AML-193 (cell line): ENCODE measurements around the gene CTSW.
A peak's percentile ranks its signal among the peaks of the same experiment; 100 is the strongest.
"Not testable (repeated sequence)": the region's sequence is repeated elsewhere in the genome, so short reads cannot be mapped to it uniquely, and the experiment has no call there.

Experiments used
- DNase-seq, 2 experiments: peaks; one replicate each; lab custom pipeline; 2025; lab: John Stamatoyannopoulos, UW

Gene CTSW

DNA sequence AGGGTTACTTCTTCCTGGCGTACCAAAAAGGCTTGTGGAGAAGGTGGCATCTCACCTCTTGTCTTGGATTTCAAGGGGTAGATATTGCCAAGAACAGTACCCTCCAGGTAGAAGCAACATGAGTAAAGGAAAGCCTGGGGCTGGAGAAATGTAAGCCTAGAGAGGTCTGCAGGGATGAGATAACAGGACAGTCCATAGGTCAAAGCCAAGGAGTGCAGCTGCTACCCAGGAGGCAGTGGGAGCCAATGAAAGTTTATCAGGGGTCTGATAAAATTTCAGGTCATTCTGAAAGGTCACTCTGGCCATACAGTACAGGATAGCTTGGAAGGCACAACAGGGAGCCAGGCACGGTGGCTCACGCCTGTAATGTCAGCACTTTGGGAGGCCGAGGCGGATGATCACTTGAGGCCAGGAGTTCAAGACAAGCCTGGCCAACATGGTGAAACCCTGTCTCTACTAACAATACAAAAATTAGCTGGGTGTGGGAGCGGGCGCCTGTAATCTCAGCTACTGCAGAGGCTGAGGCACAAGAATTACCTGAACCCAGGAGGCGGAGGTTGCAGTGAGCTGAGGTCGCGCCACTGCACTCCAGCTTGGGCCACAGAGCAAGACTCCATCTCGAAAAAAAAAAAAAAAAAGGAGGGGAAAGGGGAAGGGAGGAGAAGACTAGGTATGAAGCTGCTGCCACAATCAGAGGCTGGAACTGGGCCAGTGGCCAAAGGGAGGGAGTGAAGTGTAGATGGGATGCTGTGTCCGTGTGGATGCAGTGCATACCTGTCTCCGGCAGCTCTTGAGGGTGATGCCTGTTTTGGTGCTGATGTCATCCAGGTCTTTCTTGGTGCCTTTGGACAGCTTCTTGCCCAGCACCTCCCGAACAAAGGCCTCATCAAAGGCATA is 7.4 kb downstream of the CTSW start:
- no peak for DNase-seq

DNA sequence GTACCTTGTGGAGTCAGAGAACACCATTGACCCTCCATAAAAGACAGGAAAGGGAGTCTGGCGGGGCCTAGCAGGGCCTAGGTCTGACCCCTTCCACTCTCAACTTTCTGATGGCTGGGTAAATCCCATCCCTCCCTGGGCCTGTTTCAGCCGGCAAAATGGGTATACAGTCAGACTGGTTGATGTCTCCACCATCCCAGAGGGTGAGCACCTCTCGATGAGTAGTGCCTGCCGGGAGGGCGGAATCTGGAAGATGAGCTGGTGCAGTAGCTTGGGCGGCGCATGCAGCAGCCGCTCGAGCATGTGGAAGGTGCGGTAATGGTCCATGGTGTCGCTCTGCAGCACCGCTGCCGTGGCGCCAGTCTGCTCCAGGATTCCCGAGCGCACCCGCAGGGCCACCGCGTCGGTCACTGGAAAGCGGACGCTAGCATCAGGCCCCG is 8.1 kb downstream of the CTSW start:
- DNase-seq: no peak

DNA sequence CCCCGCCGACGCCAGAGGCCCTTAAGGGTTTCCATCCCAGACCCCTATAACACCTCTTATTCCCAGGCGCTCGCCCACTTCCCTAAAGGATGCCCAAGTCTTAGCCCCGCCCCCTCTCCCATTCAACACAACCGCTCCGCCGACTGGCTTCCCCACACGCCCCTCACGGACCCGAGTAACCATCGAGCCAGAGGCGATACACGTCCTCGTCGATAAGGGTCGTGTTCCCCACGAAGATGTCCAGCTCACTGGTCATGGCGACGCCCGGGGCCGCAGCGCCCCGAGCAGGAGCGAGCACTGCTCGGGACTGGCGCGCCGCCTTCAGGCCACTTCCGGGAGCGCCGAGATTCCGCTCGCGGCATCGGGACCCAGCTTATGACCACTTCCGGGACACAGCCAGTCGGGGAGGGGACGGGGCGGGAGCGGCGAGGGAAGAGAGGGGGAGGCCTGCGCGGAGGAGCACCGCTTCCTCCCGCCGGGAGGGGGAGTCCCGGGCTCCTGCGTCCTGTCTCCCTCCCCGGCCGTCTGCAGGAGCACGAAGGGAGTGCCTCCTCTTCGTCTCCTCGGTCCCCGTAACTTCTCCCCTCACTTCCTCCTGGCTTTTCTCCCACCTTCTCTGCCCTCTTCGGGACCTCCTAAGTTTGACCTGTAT is 8.7 kb downstream of the CTSW start, which contains the start of gene FIBP:
Gene FIBP (minus strand): TSS at position 309 of the 652 bp plus-strand sequence. CDS start 53 bp downstream, at position 256.
- peak; percentile 89 to 94 for DNase-seq

DNA sequence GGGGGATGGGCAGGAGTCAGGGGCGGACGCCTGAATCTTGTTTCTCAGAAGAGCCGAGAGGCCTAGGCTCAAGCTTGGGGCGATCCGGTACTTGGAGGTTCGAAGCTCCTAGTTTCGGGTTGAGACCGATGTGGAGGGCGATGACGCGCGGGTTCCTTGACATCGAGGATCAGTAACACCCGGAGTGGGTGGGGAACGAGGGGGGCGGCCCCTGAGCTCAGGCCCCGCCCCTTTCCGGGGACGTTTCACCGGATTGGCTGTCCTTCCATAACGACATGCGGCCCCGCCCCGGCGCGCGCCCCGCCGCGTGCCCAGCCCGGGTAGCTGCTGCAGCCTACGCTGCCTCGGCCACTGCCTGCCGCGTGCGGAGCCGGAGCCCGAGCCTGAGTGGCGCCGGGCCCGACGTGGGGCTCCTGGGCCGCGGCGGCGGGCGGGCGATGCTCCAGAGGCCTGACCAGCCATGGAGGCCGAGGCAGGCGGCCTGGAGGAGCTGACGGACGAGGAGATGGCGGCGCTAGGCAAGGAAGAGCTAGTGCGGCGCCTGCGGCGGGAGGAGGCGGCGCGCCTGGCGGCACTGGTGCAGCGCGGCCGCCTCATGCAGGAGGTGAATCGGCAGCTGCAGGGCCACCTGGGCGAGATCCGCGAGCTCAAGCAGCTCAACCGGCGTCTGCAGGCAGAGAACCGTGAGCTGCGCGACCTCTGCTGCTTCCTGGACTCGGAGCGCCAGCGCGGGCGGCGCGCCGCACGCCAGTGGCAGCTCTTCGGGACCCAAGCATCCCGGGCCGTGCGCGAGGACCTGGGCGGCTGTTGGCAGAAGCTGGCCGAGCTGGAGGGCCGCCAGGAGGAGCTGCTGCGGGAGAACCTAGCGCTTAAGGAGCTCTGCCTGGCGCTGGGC is 10.9 kb downstream of the CTSW start, which contains the start of gene CCDC85B:
Gene CCDC85B (plus strand): TSS at position 350 of the 895 bp plus-strand sequence. CDS start 111 bp downstream, at position 461.
- DNase-seq: peak; percentile 82 to 93

DNA sequence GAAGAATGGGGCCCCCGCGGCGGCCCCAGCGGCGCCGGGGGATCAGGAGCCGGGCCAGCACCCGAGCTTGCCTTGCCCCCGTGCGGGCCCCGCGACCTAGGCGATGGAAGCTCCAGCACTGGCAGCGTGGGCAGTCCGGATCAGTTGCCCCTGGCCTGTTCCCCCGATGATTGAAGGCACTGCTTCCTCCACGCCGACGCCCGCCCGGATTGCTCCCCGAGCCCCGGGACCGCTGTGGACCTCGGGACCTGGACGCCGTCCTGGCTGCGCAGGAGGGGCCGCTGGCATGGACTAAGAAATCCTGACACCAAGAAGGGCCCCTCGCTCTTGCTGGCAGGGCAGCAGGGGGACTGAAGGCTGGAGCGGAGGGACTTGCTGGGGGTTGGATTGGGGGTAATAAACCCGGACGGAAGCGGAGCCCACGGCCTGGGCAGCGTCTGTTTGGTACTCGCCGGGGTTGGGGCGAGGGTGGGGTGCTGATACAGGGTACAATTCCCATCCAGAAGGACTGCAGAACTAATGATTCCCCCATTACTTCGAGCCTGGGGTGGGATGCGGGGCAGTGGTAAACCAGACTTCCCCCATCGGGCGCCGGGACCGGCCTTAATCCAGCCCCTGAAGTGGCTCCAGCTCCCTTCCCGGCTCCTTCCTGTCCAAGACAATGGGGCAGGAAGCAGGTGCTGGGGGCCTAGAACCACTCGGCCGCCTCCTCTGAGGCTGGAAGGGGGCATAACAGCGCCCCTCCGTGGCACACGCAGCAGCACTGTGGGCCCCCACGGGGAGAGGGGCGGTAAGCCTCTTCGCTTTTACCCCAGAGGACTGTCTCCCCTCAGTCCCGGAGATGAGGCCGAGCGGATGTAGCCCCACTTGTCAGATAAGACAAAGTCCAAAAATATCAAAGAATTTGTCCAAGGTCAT is 11.8 kb downstream of the CTSW start:
- no peak for DNase-seq

DNA sequence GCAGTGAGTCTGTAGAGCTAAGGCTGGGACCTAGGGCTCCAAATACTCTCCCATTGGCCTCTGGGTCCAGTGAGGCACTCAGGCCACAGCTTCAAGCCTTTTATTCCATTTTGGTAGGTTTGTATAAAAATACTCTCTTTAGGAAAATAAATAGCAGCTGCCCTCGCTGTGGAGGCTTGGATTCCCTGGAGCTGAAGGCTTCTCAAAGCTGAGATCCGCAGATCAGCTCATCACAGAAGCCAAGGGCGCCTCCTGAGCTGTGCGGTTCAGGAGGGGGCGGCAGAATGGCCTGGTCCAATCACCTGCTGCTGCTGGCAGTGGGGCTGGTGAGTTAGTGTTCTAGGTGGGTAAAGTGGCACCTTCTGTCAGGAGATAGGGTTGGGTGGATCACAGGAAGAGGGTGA is 12.5 kb downstream of the CTSW start:
- not testable (repeated sequence) for DNase-seq

DNA sequence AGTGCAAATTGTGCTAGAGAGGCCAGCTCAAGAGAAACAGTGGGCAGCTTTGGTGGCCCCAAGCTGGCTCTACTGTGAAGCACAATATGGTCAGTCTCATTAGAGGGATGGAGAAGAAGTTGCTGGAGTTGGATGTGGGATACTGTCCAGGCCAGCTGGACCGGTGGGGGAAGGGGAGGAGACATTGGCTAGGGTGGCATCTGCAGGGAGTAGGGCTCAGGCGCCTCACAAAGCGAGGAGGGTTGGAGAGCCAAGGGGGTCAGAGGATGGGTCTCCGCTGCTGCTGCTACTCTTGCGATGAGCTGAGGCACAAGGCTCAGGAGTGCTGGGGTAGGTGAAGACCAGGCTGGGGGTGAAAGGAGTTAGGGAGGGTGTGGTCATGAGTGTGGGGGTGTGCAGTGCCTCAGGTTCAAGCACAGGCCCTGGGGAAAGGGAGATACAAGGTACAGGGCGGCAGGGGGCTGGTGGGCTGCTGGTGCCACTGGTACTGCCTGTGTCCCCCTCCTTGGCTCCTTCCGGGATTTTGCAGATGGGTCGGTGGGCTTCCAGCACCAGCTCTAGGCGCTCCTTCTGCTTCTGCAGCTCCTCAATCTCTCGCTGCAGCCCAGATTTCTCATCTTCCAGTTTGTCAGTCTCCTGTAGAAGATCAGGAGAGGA is 13.2 kb downstream of the CTSW start:
- DNase-seq: no peak

DNA sequence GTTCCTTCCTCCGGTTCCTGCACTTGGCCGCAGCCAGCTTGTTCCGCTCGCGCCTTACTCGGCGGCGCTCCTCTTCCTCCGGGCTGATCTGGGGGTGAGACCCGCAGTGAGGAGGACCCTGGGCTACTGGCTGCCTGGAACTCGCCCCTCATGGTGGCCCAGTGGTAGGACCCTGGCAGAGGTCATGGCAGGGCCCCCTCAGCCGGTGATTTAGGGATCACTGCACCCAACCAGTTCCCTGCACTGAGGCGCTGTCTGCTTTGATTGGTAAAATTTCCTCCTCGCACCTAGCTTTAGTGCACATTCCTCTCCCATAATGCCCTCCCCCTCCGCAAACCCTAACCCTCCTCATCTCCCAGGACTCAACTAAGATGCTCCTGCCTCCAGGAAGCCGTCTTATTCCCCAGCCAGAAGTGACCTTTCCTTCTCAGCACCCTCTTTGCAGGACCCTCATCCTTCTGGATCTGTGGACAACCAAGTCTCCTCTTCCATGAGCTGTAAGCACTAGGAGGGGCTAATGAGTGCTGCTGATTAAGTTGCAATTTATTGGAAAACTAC is 14.5 kb downstream of the CTSW start:
- peak; percentile 16 to 21 for DNase-seq

DNA sequence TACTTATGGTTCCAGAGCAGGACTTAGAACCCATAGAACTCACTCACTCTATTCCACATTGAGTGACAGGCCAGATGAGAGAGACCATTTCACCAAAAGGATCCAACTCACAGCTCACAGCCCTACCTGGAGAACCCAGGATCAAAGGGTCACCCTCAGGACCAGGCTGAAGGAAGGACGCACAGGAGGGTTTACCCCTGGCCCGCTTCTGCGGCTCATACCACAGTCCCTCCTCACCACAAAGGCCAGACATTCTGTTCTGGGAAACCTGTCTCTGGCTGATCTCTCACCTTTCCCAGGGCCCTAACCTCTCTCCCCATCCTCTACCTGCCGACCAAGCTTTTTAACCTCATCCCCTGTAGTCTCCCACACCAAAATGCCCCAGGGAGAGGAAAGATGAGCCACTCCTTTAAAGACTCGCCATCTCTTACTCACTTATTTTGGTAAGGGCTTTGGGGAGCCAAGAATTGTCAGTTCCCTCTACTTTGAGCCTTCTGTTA is 15.9 kb downstream of the CTSW start:
- no peak for DNase-seq

DNA sequence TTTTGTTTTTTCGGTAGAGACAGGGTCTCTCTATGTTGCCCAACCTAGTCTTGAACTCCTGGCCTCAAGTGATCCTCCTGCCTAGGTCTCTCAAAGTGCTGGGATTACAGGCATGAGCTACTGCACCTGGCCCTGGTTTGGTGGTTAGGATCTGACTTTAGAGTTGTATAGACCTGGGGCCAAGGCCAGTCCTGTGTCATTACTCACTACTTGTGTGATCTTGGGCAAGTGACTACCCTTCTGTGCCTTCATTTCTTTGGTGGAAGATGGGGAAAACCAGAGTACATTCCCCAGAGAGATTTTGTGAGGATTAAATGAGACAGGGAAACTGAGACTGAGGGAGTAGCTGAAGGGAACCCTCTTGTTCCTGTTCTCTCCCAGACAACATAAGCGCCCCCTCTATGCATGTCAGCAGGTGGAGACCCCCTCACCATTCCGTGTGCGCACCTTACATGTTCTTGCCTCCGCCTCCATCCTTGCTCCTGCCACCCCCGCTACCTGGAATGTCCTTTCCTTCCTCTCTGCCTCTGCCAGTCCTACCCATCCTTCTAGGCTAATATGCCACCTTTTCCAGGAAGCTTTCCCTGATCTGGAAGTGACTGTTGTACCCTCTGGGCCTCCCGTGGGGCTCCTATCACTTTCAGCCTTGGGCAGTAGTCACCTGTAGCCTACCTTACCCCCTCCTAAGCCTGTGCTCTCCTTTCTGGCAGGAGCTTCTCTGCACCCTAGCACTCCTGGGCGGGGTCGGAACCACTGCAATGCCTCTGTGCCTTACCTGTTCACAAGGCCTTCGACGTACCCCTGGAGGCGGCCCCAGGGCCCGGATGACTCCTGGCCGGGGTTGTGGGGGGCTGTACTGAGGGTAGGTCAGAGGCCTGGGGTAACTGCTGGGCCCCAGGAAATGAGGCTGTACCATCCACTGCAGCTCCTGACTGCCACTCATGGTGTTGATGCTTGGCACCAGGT is 16.7 kb downstream of the CTSW start:
- DNase-seq: no peak

DNA sequence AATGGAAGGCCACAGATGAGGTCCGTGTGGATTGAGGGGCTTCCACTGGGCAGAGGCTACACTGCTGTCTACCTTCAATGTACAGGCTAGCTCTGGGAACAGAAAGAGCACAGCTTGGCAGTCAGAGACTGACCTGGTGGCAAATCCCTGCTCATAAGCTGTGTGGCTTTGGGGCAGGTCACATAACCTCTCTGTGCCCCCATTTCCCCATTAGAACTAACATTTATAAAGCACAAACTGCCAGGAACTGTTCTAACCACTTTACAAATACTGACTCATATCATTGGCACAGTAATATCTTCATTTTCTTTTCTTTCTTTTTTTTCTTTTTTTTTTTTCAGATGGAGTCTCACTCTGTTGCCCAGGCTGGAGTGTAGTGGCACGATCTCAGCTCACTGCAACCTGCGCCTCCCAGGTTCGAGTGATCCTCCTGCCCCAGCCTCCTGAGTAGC is 17.4 kb downstream of the CTSW start:
- no peak for DNase-seq

DNA sequence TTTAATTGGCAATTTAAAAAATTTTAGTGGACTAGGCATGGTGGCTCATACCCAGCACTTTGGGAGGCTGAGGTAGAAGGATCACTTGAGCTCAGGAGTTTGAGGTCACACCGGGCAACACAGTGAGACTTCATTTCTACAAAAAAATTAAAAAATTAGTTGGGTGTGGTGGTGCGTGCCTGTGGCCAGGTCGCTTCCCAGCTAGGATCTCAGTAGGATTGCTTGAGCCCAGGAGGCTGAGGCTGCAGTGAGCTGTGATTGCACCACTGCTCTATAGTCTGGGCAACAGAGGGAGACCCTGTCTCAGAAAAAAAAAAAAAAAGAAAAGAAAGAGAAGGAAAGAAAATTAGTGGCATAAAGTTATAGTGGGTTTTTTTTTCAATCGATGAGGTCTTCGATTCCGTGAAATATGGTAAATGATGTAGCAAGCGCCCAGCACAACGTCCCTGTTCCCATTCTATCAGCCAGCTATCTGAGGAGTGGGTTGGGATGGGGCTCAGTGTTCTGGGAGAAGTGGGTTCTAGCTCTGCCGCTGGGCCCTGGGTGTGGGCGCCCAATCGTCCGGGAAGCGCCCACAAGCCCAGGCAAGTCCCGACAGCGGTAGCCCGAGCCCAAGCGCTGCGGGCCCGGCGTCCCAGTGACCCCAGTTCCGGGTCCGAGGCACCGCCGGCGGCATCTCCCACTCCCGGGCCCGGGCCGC is 19.2 kb downstream of the CTSW start:
- DNase-seq: no peak

DNA sequence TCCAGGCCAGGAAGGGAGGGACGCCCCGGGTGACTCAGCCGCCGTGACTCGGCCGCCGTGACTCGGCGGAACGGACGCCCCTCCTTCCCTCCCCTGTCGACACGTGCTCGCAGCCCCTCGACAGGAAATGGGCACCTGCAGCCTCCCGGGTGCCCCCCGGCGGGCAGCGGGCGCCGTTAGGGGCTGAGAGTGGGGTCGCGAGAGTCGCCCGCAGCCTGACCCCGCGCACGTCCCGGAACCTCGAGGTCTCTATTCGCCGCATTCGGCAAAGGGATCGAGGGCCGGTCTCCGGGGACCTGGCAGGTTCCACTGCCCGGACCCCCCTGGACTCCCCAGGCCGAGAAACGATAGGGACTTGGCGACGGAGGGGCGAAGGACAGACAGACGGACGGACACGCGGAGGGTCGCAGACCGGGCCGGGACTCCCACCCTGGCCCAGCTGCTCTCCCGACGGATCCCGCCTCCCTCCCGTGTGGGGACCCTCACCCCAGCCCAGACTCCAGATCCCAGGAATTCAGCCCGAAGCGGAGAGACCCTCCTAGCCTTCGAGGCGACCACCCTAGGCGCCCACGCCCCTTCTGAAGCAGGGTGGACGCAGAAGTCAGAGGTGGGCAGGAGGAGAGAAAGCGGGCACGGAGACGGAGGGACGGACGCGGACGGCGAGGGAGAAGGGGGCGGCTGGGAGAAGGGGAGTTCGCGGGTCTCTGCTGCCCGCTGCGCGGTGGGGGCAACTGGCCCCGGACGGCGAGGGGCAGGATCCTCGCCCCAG is 19.9 kb downstream of the CTSW start:
- DNase-seq: no peak

DNA sequence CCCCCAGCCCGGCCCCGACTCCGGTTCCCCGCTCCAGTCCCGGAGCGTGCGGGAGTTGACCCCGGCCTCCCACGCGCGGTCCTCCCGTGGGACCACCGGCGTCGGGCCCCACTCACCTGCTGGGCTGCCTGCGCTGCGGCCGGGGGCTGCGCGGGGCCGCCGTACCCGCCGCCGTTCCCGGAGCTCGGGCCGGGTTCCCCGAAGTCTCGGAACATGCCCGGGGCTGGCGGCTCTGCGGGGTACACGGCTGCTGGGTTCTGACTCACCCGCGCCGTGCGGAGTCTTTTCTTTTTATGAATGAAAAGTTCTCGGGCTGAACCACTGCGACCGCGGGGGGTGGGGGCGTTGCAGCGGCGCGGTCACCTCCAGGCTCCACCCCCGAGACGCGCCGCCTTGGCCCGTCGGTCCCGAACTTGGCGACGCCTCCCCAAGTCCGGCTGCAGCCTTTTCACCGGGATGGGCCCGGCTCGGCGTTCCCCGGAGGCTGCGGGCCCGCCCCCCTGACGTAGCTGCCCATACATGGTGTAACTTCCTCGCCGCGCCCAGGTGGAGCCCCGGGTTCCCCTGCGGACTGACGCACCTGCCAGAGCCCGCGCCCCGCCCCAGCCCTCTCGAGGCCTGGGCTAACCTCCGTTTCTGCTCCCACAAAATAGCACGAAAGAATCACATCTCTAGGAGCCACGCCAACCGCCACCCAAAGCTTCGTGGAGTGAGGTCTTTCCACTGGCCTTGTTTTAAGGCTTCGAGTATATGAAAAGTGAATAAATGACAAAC is 20.7 kb downstream of the CTSW start, which contains the start of gene FOSL1:
Gene FOSL1 (minus strand): TSS at position 264 of the 774 bp plus-strand sequence. CDS start 49 bp downstream, at position 215.
- peak; percentile 11 to 17 for DNase-seq

DNA sequence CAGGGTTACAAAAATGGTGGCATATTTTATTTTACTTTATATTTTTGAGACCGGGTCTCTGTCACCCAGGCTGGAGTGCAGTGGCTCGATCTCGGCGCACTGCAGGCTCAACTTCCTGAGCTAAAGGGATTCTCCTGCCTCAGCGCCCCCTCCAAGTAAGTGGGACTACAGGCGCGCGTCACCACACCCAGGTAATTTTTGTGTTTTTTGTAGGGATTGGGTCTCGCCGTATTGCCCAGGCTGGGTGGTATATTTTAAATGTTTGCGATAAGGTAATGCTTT is 21.2 kb downstream of the CTSW start:
- no peak for DNase-seq

DNA sequence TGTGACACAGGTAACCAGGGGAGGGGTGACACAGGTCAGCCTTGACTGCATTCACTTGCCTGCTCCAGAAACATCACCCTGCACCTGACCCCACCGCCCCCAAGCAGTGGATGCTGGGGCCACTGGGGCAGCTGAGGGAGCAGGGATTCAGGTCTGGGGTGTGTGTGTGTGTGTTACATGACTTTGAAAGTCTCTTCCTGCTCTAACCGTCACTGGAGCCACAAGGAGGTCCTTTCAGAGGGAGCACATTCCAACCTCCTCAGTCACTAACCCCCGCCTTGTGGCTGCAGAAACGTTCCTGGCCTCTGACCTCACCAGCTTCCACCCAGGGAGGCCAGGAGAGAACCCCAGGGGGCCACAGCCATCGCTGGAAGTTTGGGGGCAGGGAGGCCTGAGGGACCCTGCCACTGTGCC is 23.4 kb downstream of the CTSW start:
- DNase-seq: peak in 1 of 2 experiments; percentile 17
